ENCODE measurements around the gene STAC.
"Not testable (repeated sequence)": the region's sequence is repeated elsewhere in the genome, so short reads cannot be mapped to it uniquely, and the experiment has no call there.

The STAC gene

DNA sequence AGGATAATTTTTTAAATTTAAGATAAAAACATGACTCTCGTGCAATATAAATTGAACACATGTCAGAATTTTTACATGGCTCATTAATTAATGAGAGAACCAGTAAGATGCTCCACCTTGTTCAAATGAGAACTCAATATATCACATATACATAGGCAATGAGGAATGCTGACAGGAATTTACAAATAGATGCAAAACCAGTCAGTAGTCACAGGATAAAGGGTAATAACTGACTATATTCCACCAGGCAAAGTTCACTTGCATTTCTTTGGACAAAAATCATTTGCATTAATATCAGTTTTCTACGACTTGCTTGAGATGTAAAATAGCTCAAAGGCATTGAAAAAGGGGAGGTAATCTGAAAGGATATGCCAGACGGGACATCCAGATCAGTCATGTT lies 139.4 kb downstream of the STAC start:
- DNase-seq (ENCODE audit: low read depth) = no peak

DNA sequence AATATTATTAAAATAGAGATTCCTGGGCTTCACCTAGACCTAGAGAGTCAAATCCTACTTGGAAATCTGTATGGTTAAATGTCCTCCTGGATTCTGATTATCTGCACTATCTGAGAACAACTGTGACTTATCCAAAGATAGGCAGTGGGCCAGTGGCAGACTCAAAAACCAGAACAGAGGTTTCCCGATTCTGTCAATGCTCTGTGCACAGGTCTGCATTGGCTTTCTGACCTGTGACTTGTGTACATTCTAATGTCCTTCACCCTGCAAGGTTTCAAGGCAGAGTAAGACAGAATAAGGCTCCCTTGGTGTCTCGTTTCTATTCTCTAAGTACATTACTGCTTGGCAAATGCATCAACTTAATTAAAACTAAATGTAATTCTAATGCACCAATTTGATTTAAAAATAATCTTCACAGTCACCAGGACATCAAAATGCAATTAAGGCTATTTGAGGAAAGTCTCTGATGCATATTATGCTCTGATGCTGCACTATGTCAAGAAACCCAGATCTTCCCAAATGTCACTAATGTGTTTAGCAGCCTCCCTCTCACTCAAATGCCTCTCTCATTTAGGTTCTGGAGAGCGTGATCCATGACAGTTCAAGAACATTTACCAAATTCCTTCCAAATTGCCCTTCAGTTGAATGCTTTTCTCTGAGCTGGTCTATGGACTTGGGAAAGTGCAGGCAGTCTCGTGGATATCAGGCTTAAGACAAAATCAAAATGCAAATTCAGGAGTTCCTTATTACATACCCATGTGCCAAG lies 140.1 kb downstream of the STAC start:
- DNase-seq (ENCODE audit: low read depth) = no peak

DNA sequence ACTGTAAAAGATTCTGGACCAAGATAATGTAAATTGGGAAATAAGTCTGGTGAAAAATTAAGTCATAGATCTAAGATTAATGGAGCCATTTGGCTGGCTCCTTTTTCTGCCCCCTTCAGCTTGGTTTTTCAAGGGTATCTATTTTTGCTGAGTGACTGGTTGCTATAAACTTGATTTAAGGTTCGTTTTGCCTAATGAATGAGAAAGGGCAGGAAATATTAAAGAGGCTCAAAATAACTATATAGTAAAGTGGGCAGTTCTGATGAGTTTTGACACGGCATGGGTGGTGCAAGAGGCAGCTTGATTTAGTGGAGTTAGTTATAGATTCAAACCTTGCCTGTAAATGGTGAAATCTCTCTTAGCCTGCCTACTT lies 140.7 kb downstream of the STAC start:
- no peak for DNase-seq (ENCODE audit: low read depth)

DNA sequence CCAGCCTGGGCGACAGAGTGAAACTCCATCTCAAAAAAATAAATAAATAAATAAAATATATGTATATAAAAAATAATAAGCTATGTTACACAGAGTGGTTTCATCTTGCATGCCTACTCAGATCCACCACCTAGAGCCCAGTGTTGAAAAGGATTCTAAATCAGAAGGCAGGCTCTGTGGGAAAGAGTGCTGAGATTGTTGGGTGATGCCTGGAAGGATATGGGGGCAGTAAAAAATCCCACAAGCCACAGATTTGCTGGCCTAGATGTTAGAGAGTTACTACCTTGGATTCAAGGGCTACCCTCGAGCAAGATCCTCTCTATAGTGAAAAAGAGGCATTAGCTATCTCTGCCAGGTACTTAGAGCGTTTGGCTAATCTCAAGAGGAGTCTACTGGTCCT lies 144.3 kb downstream of the STAC start:
- no peak for DNase-seq (ENCODE audit: low read depth)

DNA sequence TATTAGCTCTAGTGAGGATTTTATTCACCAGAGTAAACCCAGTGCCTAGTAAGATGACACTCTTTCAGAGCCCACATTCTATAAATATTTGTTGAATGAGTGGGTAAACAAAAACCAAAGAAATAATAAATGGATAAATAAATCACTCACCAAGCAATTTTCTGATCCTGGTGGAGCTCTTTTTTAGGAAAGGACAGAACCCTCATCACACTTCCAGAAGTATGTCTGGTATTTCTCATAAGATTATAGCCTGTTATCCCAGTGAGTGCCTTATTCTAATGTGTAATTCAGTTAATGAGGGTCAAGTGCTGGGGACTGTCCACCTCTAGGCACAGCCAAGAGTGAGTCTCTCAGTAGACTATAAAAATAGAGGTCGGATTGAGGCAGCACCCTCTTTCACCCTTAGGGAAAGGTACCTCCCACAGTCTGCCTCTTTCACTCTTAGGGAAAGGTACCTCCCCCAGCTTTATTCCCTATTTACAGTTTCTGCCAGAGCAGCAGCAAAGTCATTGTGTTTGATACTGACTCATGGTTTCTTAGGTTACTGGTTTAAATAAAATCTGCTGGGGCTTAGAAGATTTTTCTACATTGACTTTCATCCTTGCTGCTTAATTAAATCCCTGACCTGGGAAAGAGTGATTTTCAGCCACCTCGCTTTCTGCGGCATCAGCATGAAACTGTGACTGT lies 145.0 kb downstream of the STAC start:
- DNase-seq (ENCODE audit: low read depth) = no peak

DNA sequence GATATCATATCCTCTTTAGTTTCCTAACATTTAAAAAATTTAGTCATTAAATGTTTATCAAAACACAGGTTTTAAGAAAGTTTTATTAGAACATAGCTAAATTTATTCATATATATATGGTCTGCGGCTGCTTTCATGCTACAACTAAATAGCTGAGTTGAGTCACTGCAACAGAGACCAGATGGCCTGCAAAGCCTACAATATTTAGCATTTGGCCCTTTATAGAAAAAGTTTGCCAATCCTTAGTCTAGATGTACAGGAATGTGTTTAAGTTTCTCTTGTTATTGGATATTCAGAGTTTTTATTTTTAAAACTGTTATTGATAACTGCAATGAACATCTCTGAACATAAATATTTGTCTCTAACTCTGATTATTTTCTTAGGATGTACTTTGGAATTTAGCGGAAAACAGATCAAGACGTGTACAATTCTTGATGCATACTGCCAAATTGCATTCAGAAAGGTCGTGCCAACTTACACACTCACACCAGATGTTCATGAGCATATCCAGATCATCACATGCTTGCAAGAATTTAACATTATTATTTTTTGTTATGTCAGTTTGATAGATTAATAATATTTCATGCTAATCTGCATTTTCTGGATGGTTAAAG lies 157.9 kb downstream of the STAC start:
- DNase-seq (ENCODE audit: low read depth) = no peak

DNA sequence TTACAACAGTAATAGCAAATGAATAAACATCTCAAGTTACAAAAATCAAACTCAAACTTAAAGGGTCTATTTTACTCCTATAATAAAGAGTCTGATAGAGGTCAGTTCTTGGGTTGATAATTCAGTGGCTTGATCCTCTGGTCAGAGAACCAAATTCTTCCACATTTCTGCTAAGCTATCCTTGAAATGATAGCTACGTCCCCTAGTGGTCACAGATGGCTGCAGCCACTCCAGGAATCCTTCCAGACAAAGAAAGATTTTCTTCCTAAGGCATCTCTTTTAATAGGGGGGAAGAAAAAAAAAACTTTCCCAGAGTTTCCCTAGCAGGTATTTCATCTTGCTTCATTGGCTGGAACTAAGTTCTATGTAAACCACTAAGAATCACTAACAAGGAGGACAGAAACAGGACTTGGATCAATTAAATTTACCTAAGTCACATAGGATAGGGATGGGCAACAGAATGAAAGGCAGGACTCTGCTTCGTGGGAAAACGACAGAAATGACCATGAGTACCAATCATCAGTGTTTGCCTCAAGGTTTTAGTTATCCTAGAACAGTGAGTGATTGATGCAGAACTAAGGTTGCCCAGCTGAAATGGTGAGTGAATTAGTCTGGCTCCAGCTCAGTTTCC lies 160.7 kb downstream of the STAC start:
- no peak for DNase-seq (ENCODE audit: low read depth)

DNA sequence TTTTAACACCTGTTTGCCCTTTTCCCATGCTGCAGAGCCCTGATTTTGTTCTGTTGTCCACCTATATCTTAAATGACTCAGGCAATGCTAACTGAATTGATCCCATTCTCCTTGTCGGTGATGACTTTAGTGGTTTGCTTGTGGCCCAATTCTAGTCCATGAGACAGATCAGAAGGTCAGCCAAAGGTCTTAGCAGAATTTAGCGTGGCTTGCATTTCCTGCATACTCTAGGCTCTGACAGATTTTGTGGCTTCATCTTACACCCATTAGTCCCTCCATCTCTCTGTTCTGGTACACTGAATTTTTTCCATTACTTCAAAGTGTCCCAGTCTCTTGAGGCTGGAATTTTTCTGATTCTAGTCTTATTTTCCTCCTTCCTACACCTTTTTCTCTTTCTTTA lies 161.9 kb downstream of the STAC start:
- DNase-seq (ENCODE audit: low read depth) = no peak

DNA sequence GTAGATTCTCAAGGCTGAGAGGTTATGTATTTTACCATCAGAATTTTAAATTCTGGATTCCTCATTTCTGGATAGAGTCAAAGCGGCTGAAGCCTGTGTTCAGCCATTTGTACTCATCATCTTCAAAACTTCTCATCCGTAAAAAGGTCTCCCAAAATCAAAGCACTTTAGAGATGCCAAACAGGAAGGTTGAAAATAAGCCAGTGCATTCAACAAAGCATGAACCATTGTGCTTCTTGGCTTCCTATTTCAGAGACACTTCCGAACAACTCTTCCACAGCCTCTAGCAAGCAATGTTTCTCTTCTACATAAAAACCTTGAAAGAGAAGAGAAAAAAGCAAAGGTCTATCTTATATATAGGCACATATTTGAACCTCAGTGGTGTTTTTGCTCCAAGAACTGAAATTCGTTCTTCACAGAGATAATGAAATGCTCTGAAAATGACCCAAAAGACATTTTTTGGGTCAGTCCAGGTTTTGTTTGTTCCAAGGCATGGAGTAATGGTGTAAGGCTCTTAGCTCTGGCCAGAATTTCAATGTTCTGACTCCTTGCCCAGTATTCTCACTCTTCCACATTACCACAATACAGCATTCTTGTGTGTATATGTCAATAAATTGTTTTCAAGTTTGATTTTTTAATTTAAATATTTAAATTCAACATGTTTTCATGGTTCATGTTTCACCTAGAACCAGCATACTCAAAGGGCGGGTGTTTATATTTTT lies 163.1 kb downstream of the STAC start:
- no peak for DNase-seq (ENCODE audit: low read depth)

DNA sequence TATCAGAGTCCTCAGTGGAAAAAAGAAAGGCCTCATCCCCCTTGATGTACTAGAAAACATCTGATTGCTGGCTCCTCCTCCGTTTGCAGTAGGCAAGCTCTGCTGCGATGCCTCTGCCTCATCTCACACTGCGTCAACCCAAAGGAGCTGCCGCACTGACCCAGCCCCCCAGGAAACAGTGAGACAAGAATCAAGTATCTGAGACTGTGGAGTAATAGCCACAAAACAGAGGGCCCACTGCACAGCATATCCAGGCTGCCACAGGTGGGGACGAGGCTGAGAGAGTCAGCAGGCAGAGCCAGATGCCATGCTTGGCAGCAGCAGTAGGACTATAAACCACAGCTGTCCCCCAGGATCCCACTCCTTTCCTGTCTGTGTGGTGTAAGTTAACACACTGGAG lies 165.9 kb downstream of the STAC start:
- DNase-seq (ENCODE audit: low read depth) = no peak

DNA sequence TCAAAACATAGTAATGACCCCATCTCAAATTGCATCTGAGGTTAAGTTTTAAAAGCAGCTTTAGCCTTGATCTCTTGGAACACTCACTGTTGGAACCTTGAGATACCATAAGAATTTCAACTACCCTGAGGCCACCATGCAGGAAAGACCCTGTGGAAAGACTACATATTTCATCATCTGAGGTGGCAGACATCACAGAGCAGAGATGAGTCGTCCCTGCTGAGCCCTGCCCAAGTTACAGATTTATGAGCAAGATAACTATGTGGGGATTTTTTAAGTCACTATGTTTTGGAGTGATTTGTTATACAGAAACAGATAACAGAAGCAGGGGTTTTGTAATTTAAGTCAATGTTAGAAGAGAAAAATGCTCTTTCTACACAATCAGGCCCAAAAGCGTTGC lies 168.4 kb downstream of the STAC start:
- DNase-seq (ENCODE audit: low read depth) = no peak

DNA sequence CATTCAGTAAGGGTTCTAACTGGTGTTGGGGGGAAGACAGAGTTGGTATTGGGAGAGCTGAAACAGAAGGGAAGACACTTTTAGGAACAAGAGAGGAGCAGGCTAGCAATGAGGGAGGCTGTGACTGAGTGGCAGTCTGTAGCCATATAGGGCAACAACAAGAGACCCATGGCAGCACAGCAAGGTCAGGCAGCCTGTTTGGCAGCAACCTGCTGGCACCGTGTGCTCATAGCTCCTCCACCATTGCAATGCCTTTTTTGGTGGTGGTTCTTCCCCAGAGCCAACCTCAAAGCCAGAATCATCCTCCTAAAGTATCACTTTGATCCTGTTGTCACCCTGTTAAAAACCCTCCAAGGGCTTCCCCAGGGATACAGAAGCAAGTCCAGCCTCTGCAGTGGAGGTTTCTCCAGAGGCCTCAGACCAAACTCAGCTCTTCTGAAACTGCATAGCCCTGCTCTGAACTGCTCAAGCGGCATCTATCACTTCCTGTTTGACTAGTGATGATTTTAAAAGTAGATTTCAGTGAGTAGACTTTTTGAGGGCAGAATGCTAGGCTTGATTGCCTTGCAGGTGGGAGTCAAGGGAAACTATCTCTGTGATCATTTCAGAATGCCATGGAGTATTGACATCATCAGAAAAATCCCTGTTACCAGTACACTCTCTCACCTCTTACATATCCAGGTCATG lies 176.9 kb downstream of the STAC start:
- no peak for DNase-seq (ENCODE audit: low read depth)

DNA sequence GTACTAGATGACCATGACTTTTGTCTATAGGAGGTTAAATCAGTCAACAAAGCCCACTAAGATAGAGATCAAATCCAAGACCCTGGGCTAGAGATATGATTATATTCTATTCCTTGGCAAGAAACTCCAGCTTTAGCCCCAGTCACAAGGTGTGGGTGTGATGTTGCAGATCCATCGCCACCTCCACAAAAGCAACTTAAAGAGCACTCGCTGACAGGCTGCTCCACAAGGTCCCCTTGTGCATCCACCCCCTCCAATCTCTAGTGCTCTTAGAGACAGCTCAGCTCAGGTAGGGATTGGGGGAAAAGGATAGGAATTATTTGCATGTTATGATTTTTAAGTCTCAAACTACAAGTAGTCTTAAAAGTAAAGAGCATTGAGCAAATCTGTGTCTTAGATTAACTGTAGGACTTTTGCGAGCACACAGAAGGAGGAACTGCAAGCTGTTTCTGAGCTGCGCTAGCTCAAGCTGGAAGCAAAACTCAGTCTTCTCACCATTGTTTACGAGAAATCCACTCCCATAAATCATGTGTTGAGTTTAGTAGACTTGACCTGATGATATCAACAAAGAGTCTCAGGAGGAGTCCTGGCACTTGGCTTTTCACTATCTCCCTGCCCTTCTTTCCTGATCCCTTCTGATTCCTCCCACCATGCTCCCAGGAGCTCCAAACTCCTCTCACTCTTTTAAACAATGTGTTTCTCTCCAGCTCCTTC lies 177.6 kb downstream of the STAC start:
- no peak for DNase-seq (ENCODE audit: low read depth)

DNA sequence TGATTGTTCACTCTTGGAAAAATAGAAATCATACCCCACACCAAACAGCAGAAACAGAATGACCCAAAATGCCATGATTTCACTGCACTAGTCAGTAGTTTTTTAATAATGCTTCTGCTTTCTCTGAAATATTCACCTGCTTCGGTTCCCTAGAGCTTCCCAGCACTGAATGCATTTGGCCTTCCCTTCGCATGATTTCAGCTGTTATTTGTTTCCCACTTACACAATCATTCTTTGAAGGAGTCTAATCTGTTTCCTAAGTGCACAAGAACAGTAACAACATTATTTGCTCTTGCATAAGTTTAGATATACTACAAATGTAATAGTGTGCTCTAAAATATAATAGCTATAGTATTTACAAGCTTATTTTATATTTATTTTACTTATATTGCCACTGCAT lies 178.7 kb downstream of the STAC start:
- no peak for DNase-seq (ENCODE audit: low read depth)

DNA sequence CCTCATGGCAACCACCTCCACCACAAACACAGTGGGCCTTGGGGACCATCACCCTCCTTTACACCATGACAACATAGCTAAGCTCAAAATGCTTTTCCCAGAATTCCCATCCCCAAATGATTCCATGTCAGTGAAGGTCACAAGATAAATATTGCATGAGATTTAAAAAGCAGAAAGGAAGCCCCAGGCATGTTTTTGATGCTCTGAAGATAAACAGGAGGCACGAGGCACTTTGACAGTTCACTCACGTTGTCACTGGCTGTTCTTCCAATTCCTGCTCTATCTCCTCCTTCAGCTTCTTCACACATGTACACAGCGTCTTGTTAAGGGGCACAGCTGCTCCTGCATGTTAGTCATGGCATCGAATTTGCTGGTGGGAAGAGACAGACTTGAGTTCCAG lies 180.4 kb downstream of the STAC start:
- DNase-seq (ENCODE audit: low read depth) = no peak

DNA sequence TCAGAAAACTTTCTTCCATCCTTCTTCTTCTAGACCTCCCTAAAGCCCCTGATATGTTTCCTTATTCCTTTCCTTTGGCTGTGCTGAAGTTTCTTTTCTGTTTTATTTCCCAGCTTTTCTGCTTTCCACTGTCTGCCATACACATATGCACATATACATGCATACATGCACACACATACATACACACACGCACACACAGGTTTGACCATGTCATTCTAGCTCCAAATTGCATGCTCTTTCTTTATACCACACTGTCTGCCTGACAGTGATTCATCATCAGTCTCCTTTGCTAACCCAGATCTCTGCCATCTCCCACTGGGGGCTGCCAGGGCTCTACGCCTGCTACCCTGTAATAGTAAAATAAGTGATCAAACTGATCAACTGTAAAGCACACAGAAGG lies 181.3 kb downstream of the STAC start:
- DNase-seq (ENCODE audit: low read depth) = no peak

DNA sequence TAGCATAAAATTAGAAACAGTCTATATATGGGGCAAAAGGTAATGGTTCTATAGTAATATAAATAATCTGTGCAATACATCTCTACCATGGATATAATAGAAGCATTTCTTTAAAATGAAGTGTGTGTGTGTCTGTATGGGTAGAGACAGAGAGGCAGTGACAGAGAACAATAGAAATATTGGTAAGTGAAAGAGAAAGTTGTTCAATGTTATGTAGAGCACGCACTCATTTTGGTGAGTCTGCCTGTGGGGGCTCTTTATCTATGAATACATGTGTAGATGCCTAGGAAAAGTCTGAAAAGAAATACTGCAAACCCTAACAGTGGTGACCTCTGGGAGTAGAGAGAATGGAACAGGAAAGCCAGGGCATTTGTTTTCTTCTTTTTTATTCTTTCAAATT lies 182.6 kb downstream of the STAC start:
- no peak for DNase-seq (ENCODE audit: low read depth)

DNA sequence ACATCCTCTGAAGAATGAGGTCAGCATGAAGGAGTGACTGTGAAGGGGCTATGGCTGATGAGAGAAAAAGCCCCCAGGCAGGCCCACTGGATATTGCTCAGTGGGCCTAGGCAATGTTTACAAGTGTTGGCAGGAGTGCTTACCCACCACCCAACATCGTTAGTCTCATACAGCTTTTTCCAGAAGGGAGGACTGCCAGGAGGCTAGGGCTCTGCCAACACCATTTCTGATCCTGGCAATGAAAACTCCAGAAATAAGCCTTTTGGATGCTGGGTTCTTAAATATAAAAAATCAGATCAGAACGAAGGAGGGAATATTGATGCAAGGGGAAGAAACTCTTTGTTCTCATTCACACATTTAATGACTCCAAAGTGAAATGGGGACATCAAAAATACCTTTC lies 194.9 kb downstream of the STAC start:
- DNase-seq (ENCODE audit: low read depth) = no peak

DNA sequence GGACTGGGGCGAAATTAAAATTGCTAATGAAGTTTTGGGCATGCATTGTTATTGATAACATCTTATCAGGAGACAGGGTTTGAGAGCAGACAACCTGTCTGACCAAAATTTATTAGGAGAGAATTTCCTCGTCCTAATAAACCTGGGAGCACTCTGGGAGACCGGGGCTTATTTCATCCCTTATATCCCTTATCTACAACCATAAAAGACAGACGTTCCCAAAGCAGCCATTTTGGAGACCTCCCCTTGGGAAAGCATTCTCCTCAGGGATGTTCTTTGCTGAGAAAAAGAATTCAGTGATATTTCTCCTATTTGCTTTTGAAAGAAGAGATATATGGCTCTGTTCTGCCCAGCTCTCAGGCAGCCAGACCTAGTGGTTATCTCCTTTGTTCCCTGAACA lies 198.1 kb downstream of the STAC start:
- DNase-seq (ENCODE audit: low read depth) = not testable (repeated sequence)

DNA sequence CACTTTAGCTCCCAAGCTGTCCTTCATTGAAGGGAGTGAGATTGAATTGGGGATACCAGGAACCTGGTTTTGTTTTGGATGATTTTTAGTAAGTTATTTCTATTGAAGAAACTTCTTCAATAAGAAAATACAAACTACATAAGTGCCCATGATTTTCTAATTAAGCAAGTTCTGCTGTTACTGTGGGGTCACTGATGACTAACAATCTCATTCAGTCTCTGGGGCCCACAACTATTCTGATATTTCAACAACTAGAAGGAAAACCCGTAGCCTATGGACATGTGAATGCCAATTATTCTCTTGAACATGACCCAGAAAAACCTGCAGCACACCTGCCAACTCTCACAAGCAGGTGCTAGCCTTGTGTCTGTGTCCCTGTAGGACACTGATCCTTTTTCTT lies 199.4 kb downstream of the STAC start:
- no peak for DNase-seq (ENCODE audit: low read depth)

DNA sequence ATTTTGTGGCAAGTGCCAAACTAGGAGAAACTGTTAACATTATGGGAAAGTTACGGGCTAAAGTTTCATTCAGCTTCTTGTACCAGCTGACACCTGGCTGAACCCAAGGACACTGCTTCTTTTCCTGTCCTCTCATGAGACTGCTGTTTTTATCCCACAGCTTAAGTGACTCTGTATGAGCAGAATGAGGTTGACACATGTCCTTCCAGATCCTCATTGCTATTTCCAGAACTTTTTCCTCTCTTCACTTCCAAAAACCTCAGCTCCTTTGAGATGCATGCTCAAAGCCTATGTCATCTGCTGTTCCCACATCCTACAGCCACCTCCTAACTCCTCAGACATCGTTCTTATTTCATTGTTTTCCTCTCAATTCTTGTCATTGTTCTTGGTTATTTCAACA lies 200.4 kb downstream of the STAC start:
- no peak for DNase-seq (ENCODE audit: low read depth)
